Erythroblast (primary cell): Measurements from ENCODE around the gene MRPL12.

ENCODE experiments used
- GATA1 ChIP-seq: IDR thresholded peaks from 2 replicates; pipeline ENCODE4 v1.6.1; 2011; ENCODE audit warnings: low read depth, mild to moderate bottlenecking, control low read depth, low read length, moderate library complexity
- POLR2A ChIP-seq: IDR thresholded peaks from 2 replicates; pipeline ENCODE4 v1.6.1; 2011; ENCODE audit warnings: mild to moderate bottlenecking, low read length

DNA sequence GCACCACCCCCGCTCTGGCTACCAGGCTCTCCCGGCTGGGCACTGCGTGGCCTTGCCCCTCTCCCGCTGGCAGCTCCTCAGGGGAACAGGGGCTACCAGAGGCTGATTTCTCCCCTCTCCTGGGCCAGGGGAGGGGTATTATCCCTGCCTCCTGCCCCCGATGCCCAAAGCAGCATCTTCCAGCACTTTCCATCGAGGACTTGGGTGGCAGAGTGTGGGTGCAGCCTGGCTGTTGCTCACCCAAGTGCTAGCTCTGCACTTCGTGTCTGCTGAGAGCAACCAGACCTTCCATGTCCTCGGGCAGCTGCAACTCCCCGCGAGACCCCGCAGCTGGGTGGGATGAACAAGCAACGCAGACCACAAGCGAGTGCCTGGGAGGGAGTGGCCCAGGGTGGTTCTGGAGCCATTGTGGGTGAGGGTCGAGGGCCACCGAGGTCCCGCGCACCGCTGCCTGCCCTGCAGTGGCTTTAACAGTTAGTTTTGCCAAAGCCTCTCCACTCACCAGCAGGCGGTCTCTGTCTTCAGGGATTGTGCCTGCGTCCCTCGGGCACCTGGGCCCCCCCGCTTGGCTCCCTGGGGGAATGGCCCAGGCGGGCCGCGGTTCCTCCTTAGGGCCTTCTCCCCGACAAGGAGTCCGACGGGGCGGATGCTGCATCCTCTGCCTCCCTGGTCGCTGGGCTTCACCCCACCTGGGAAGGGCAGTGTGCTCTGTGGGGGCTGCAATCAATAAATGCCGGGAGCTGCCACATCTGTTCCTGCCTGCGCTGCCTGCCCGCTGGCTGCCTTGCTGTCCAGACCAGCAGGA is 17.3 kb downstream of the MRPL12 start:
- TF ChIP-seq POLR2A (no peak), GATA1 (no peak)
